Tongue (tissue), 2 donors: ENCODE results near the gene SYK. TPM values are rescaled to one million over a fixed set of nuclear protein-coding genes. Genes with fewer than 3 reads are reported as not detected.

Experiments
- DNase-seq: peaks from one replicate; pipeline ENCODE4 v3.0.0-alpha.2; 2015
- total RNA-seq: library from RNA; depleted of rRNA; stranded (reverse); fragments of >200 nt; gene quantifications from one replicate; pipeline ENCODE4 v1.2.3, GENCODE V29; 2014

The SYK gene
- total RNA-seq, 1 donor from 2014 or later = 7.1 TPM

DNA sequence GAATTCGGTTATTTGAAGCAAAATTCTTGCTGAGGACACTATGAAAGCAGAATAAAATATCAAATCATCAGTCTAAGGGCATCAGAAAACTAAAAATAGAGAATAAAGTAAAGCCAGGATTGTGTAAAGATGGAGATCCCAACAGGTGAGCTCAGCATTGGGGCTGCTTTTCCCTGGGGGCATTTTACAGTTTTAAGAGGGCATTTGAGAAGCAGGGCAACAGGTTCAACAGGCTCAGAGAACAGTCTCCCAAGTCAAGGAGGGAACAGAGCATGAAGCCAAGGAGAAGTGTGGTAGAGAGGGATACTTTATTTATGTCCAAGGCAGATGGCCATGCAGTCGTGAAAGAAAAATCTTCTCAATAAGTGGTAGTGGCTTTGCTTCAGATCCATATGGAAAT is 145.4 kb downstream of the SYK start:
- peak; percentile 60 for DNase-seq

Other genes with a start within 250 kb of the SYK start
- gene DIRAS2, start 159.0 kb upstream of the SYK start, total RNA-seq = 1.5 TPM